Activated naive CD4-positive, alpha-beta T cell treated with anti-CD3 and anti-CD28 coated beads for 36 hours (primary cell): ENCODE results near the gene ASH1L. TPM values are rescaled to one million over a fixed set of nuclear protein-coding genes. Genes with fewer than 3 reads are reported as not detected.
"Not testable (repeated sequence)": the region's sequence is repeated elsewhere in the genome, so short reads cannot be mapped to it uniquely, and the experiment has no call there.

Experiments used
- CTCF ChIA-PET: fragments of 350-600 bp; sonication (Branson Sonifier 250); formaldehyde crosslinking; loops from one replicate; lab custom pipeline; 2021; ENCODE audit warnings: antibody characterized with exemption; lab: Charles Lee
- DNase-seq: peaks from one replicate; pipeline ENCODE4 v3.0.0-alpha.2; 2020
- H3K27ac Mint-ChIP-seq: one replicate; pipeline ENCODE4 v1.8.0; 2021; ENCODE audit warnings: mild to moderate bottlenecking, mixed read lengths
- H3K27me3 Mint-ChIP-seq: one replicate; pipeline ENCODE4 v1.8.0; 2021; ENCODE audit warnings: low read depth, mixed read lengths
- H3K36me3 Mint-ChIP-seq: one replicate; pipeline ENCODE4 v1.8.0; 2021; ENCODE audit warnings: low read depth, mixed read lengths
- H3K4me1 Mint-ChIP-seq: one replicate; pipeline ENCODE4 v1.8.0; 2021; ENCODE audit warnings: low read depth, mixed read lengths
- H3K4me3 Mint-ChIP-seq: one replicate; pipeline ENCODE4 v1.8.0; 2021; ENCODE audit warnings: mild to moderate bottlenecking, moderate library complexity, mixed read lengths
- H3K9me3 Mint-ChIP-seq: one replicate; pipeline ENCODE4 v1.8.0; 2021; ENCODE audit warnings: mixed read lengths
- intact Hi-C: fragments of 100-400 bp; cut with micrococcal nuclease; formaldehyde crosslinking; loops from one replicate; pipeline ENCODE4 v1.15.1; 2023
- total RNA-seq, 2 experiments: library from RNA; stranded (reverse); gene quantifications; one replicate each; pipeline ENCODE4 v1.2.3, GENCODE V29; 2021

Gene ASH1L
- total RNA-seq, 2 experiments from 2014 or later = 27.4 to 27.5 TPM

- no peaks in the 10 kb centered on the region for H3K9me3 Mint-ChIP-seq
- H3K36me3 Mint-ChIP-seq = peaks cover 1% of the 10 kb centered on the region
- CTCF ChIA-PET = interaction anchor here (0.6 to 1.4 kb wide), 4 partner anchors 9 to 236 kb away, joined by 3 to 4 read pairs (median 3); no protein-coding TSS in a partner anchor
- H3K4me1 Mint-ChIP-seq = peaks cover 64% of the 10 kb centered on the region
- H3K4me3 Mint-ChIP-seq = no peak overlapping the region
- intact Hi-C loops = no loop called here
- peak overlapping the region; percentile 60 for H3K27ac Mint-ChIP-seq
- DNase-seq = no peak
- H3K27me3 Mint-ChIP-seq = no peaks in the 10 kb centered on the region
Observed at GRCh38 chr1:155540000-155540874, 22.4 kb downstream of the ASH1L start.

- Mint-ChIP-seq H3K4me3 (no peak overlapping the region), H3K27me3 (no peaks in the 10 kb centered on the region), H3K27ac (peak overlapping the region; percentile 98), H3K4me1 (peaks cover 70% of the 10 kb centered on the region), H3K36me3 (peaks cover 10% of the 10 kb centered on the region), H3K9me3 (peaks cover 2% of the 10 kb centered on the region)
- no peak for DNase-seq
- intact Hi-C loops = loop anchor here (2.0 kb wide), 2 partner anchors 16 to 22 kb away; no protein-coding TSS in a partner anchor
- CTCF ChIA-PET = interaction anchor here (0.6 kb wide), 1 partner anchor 357 kb away, joined by 3 read pairs; no protein-coding TSS in a partner anchor
Observed at GRCh38 chr1:155537193-155537592, 25.4 kb downstream of the ASH1L start.

- peaks cover 2% of the 10 kb centered on the region for H3K9me3 Mint-ChIP-seq
- H3K4me1 Mint-ChIP-seq = peaks cover 53% of the 10 kb centered on the region
- intact Hi-C loops = no loop called here
- H3K36me3 Mint-ChIP-seq = peaks cover 14% of the 10 kb centered on the region
- no peak overlapping the region for H3K4me3 Mint-ChIP-seq
- CTCF ChIA-PET = no interaction called here
- no peaks in the 10 kb centered on the region for H3K27me3 Mint-ChIP-seq
- no peak for DNase-seq
- no peak overlapping the region for H3K27ac Mint-ChIP-seq
Observed at GRCh38 chr1:155531624-155532023, 31.0 kb downstream of the ASH1L start.

GRCh38 chr1:155529929-155530328 is 32.7 kb downstream of the ASH1L start:
- Mint-ChIP-seq H3K4me3 (no peak overlapping the region), H3K9me3 (peaks cover 2% of the 10 kb centered on the region), H3K4me1 (peaks cover 47% of the 10 kb centered on the region), H3K36me3 (peaks cover 14% of the 10 kb centered on the region), H3K27ac (no peak overlapping the region), H3K27me3 (no peaks in the 10 kb centered on the region)
- no peak for DNase-seq
- intact Hi-C loops = no loop called here
- CTCF ChIA-PET = interaction anchor here (0.7 kb wide), 1 partner anchor 26 kb away, joined by 3 read pairs; no protein-coding TSS in a partner anchor

- Mint-ChIP-seq H3K27ac (no peak overlapping the region), H3K27me3 (no peaks in the 10 kb centered on the region), H3K9me3 (peaks cover 2% of the 10 kb centered on the region), H3K4me1 (peaks cover 41% of the 10 kb centered on the region), H3K36me3 (peaks cover 10% of the 10 kb centered on the region), H3K4me3 (no peak overlapping the region)
- CTCF ChIA-PET = no interaction called here
- no peak for DNase-seq
- intact Hi-C loops = no loop called here
Observed at GRCh38 chr1:155529109-155529508, 33.5 kb downstream of the ASH1L start.

GRCh38 chr1:155527677-155528076 is 34.9 kb downstream of the ASH1L start:
- H3K27ac Mint-ChIP-seq = no peak overlapping the region

GRCh38 chr1:155526356-155526755 is 36.2 kb downstream of the ASH1L start:
- Mint-ChIP-seq H3K36me3 (peaks cover 6% of the 10 kb centered on the region), H3K9me3 (no peaks in the 10 kb centered on the region), H3K4me3 (no peak overlapping the region), H3K27me3 (no peaks in the 10 kb centered on the region), H3K4me1 (peaks cover 42% of the 10 kb centered on the region), H3K27ac (no peak overlapping the region)
- DNase-seq = no peak
- CTCF ChIA-PET = interaction anchor here (0.6 kb wide), 1 partner anchor 154 kb away, joined by 4 read pairs; no protein-coding TSS in a partner anchor
- intact Hi-C loops = no loop called here

More at GRCh38 chr1:155527677-155528076, 34.9 kb downstream of the ASH1L start:
- Mint-ChIP-seq H3K36me3 (peaks cover 5% of the 10 kb centered on the region), H3K4me1 (peaks cover 42% of the 10 kb centered on the region), H3K27me3 (no peaks in the 10 kb centered on the region), H3K4me3 (no peak overlapping the region), H3K9me3 (no peaks in the 10 kb centered on the region)
- CTCF ChIA-PET = interaction anchor here (0.6 kb wide), 1 partner anchor 10 kb away, joined by 4 read pairs; no protein-coding TSS in a partner anchor
- no peak for DNase-seq
- intact Hi-C loops = no loop called here

- no peak overlapping the region for H3K4me3 Mint-ChIP-seq
- intact Hi-C loops = no loop called here
- H3K27me3 Mint-ChIP-seq = no peaks in the 10 kb centered on the region
- peaks cover 22% of the 10 kb centered on the region for H3K36me3 Mint-ChIP-seq
- CTCF ChIA-PET = no interaction called here
- DNase-seq = no peak
- H3K27ac Mint-ChIP-seq = no peak overlapping the region
- H3K9me3 Mint-ChIP-seq = no peaks in the 10 kb centered on the region
- H3K4me1 Mint-ChIP-seq = peaks cover 46% of the 10 kb centered on the region
Observed at GRCh38 chr1:155522069-155522468, 40.5 kb downstream of the ASH1L start.

- Mint-ChIP-seq H3K27me3 (no peaks in the 10 kb centered on the region), H3K36me3 (peaks cover 24% of the 10 kb centered on the region), H3K4me1 (peaks cover 59% of the 10 kb centered on the region), H3K27ac (no peak overlapping the region), H3K4me3 (no peak overlapping the region), H3K9me3 (no peaks in the 10 kb centered on the region)
- intact Hi-C loops = loop anchor here (10.0 kb wide), 1 partner anchor 46 kb away; the partner anchor contains the start of gene ASH1L
- DNase-seq = no peak
- CTCF ChIA-PET = no interaction called here
Observed at GRCh38 chr1:155518484-155518883, 44.1 kb downstream of the ASH1L start.

GRCh38 chr1:155514582-155515187 is 47.9 kb downstream of the ASH1L start:
- Mint-ChIP-seq H3K4me3 (peak overlapping the region; percentile 43), H3K9me3 (no peaks in the 10 kb centered on the region), H3K27me3 (no peaks in the 10 kb centered on the region), H3K36me3 (peaks cover 17% of the 10 kb centered on the region), H3K4me1 (peaks cover 54% of the 10 kb centered on the region), H3K27ac (peak overlapping the region; percentile 13)
- DNase-seq = peak; percentile 45
- intact Hi-C loops = loop anchor here (2.0 to 10.0 kb wide), 2 partner anchors 22 to 50 kb away; partner anchors contain the start of gene ASH1L
- CTCF ChIA-PET = interaction anchor here (0.5 kb wide), 1 partner anchor 37 kb away, joined by 3 read pairs; no protein-coding TSS in a partner anchor

- H3K4me3 Mint-ChIP-seq = no peak overlapping the region
- no peak overlapping the region for H3K27ac Mint-ChIP-seq
- no peak for DNase-seq
- no peaks in the 10 kb centered on the region for H3K9me3 Mint-ChIP-seq
- H3K27me3 Mint-ChIP-seq = no peaks in the 10 kb centered on the region
- CTCF ChIA-PET = no interaction called here
- peaks cover 13% of the 10 kb centered on the region for H3K36me3 Mint-ChIP-seq
- H3K4me1 Mint-ChIP-seq = peaks cover 55% of the 10 kb centered on the region
- intact Hi-C loops = loop anchor here (10.0 kb wide), 1 partner anchor 51 kb away; the partner anchor contains the start of gene ASH1L
Observed at GRCh38 chr1:155513300-155513916, 49.2 kb downstream of the ASH1L start.

GRCh38 chr1:155511385-155511784 is 51.2 kb downstream of the ASH1L start:
- intact Hi-C loops = loop anchor here (10.0 kb wide), 1 partner anchor 53 kb away; the partner anchor contains the start of gene ASH1L
- H3K27me3 Mint-ChIP-seq, H3K4me3 Mint-ChIP-seq, H3K27ac Mint-ChIP-seq, DNase-seq, H3K9me3 Mint-ChIP-seq, H3K36me3 Mint-ChIP-seq: not testable (repeated sequence)
- CTCF ChIA-PET = interaction anchor here (1.1 kb wide), 1 partner anchor 45 kb away, joined by 3 read pairs; no protein-coding TSS in a partner anchor
- H3K4me1 Mint-ChIP-seq = peaks cover 51% of the 10 kb centered on the region
